MM.1S (cell line): ENCODE data around the gene LRRC49.

Experiments
- CTCF ChIP-seq: fragments of 300-600 bp; sonication (generic); IDR thresholded peaks from 2 replicates; pipeline ENCODE4 v1.5.1; 2016; ENCODE audit warnings: antibody characterized with exemption, low read length, mixed read lengths
- EZH2 ChIP-seq: fragments of 300-600 bp; sonication (generic); optimal IDR thresholded peaks from 2 replicates; pipeline ENCODE3; 2017; ENCODE audit warnings: low read depth, mild to moderate bottlenecking, antibody characterized with exemption, low read length, mixed read lengths
- EZH2phosphoT487 ChIP-seq: fragments of 300-600 bp; sonication (generic); IDR thresholded peaks from 2 replicates; pipeline ENCODE4 v1.6.1; 2018; ENCODE audit warnings: antibody characterized with exemption, low read length

GRCh38 chr15:70932397-70932796, 39.8 kb downstream of the LRRC49 start:
- no peak for TF ChIP-seq EZH2
- TF ChIP-seq CTCF = no peak
- no peak for TF ChIP-seq EZH2phosphoT487
